ENCODE data around the gene TSPAN19.

TSPAN19 gene

GRCh38 chr12:85036234-85036707 is at the start of gene TSPAN19, which contains the start of gene LRRIQ1:
Gene TSPAN19, minus strand, starts transcription at chr12:85036277. Its CDS starts 6,331 bp downstream, at chr12:85029946.
Gene LRRIQ1, plus strand, starts transcription at chr12:85036351. Its CDS starts 1,826 bp downstream, at chr12:85038177.
- no peak within 1 kb of the TSS for H3K27ac ChIP-seq (ENCODE audit: low read length)
- no peaks in the 10 kb centered on the region for H3K36me3 ChIP-seq (ENCODE audit: insufficient read depth, low read depth, low read length)
- peak within 1 kb of the TSS; percentile 84 for H3K4me3 ChIP-seq (ENCODE audit: low read length)
- H3K4me1 ChIP-seq (ENCODE audit: insufficient read depth, low read length), result peaks cover 3% of the 10 kb centered on the region; the same call in 1 of the 2 replicates
- H3K9ac ChIP-seq (ENCODE audit: low read depth, low read length), result peak within 1 kb of the TSS; percentile 75; the same call in 1 of the 2 replicates
- H3K27me3 ChIP-seq (ENCODE audit: insufficient read depth, low read length), result no peaks in the 10 kb centered on the region; the same call in 1 of the 2 replicates
- no peaks in the 10 kb centered on the region for H3K9me3 ChIP-seq (ENCODE audit: insufficient read depth, low read depth, low read length)

- no peak overlapping the region for H3K27ac ChIP-seq (ENCODE audit: low read length)
- H3K4me1 ChIP-seq (ENCODE audit: insufficient read depth, low read length), result no peaks in the 10 kb centered on the region; the same call in 1 of the 2 replicates
- H3K4me3 ChIP-seq (ENCODE audit: low read length), result no peak overlapping the region
- H3K9ac ChIP-seq (ENCODE audit: low read depth, low read length), result no peak overlapping the region
- no peaks in the 10 kb centered on the region for H3K27me3 ChIP-seq (ENCODE audit: insufficient read depth, low read length)
- H3K36me3 ChIP-seq (ENCODE audit: insufficient read depth, low read depth, low read length), result no peaks in the 10 kb centered on the region
- H3K9me3 ChIP-seq (ENCODE audit: insufficient read depth, low read depth, low read length), result no peaks in the 10 kb centered on the region
These were observed 49.0 kb upstream of the TSPAN19 start for GRCh38 chr12:85085066-85085465.

- no peak overlapping the region for H3K9ac ChIP-seq (ENCODE audit: low read depth, low read length)
- no peaks in the 10 kb centered on the region for H3K9me3 ChIP-seq (ENCODE audit: insufficient read depth, low read depth, low read length)
- no peak overlapping the region for H3K27ac ChIP-seq (ENCODE audit: low read length)
- H3K36me3 ChIP-seq (ENCODE audit: insufficient read depth, low read depth, low read length), result no peaks in the 10 kb centered on the region
- no peak overlapping the region for H3K4me3 ChIP-seq (ENCODE audit: low read length)
- H3K27me3 ChIP-seq (ENCODE audit: insufficient read depth, low read length), result no peaks in the 10 kb centered on the region
- no peaks in the 10 kb centered on the region for H3K4me1 ChIP-seq (ENCODE audit: insufficient read depth, low read length)
These were observed 40.8 kb upstream of the TSPAN19 start for GRCh38 chr12:85076688-85077430.

- H3K36me3 ChIP-seq (ENCODE audit: insufficient read depth, low read depth, low read length), result no peaks in the 10 kb centered on the region
- H3K27ac ChIP-seq (ENCODE audit: low read length), result no peak overlapping the region
- no peak overlapping the region for H3K4me3 ChIP-seq (ENCODE audit: low read length)
- no peaks in the 10 kb centered on the region for H3K4me1 ChIP-seq (ENCODE audit: insufficient read depth, low read length)
- H3K9ac ChIP-seq (ENCODE audit: low read depth, low read length), result no peak overlapping the region
- no peaks in the 10 kb centered on the region for H3K9me3 ChIP-seq (ENCODE audit: insufficient read depth, low read depth, low read length)
- H3K27me3 ChIP-seq (ENCODE audit: insufficient read depth, low read length), result no peaks in the 10 kb centered on the region
These were observed 36.7 kb upstream of the TSPAN19 start for GRCh38 chr12:85072826-85073225.

GRCh38 chr12:85065837-85066482 is 29.9 kb upstream of the TSPAN19 start:
- Histone ChIP-seq H3K36me3 (ENCODE audit: insufficient read depth, low read depth, low read length) (no peaks in the 10 kb centered on the region), H3K27me3 (ENCODE audit: insufficient read depth, low read length) (no peaks in the 10 kb centered on the region), H3K4me1 (ENCODE audit: insufficient read depth, low read length) (no peaks in the 10 kb centered on the region), H3K9ac (ENCODE audit: low read depth, low read length) (no peak overlapping the region), H3K9me3 (ENCODE audit: insufficient read depth, low read depth, low read length) (no peaks in the 10 kb centered on the region), H3K27ac (ENCODE audit: low read length) (no peak overlapping the region), H3K4me3 (ENCODE audit: low read length) (no peak overlapping the region)

- Histone ChIP-seq H3K9ac (ENCODE audit: low read depth, low read length) (no peak overlapping the region), H3K27ac (ENCODE audit: low read length) (no peak overlapping the region), H3K36me3 (ENCODE audit: insufficient read depth, low read depth, low read length) (no peaks in the 10 kb centered on the region), H3K9me3 (ENCODE audit: insufficient read depth, low read depth, low read length) (no peaks in the 10 kb centered on the region), H3K4me1 (ENCODE audit: insufficient read depth, low read length) (no peaks in the 10 kb centered on the region), H3K27me3 (ENCODE audit: insufficient read depth, low read length) (no peaks in the 10 kb centered on the region), H3K4me3 (ENCODE audit: low read length) (no peak overlapping the region)
These were observed 24.8 kb upstream of the TSPAN19 start for GRCh38 chr12:85060916-85061315.

- Histone ChIP-seq H3K9ac (ENCODE audit: low read depth, low read length) (no peak overlapping the region), H3K36me3 (ENCODE audit: insufficient read depth, low read depth, low read length) (no peaks in the 10 kb centered on the region), H3K9me3 (ENCODE audit: insufficient read depth, low read depth, low read length) (no peaks in the 10 kb centered on the region), H3K27ac (ENCODE audit: low read length) (no peak overlapping the region), H3K4me3 (ENCODE audit: low read length) (no peak overlapping the region), H3K4me1 (ENCODE audit: insufficient read depth, low read length) (no peaks in the 10 kb centered on the region), H3K27me3 (ENCODE audit: insufficient read depth, low read length) (no peaks in the 10 kb centered on the region)
These were observed 23.5 kb upstream of the TSPAN19 start for GRCh38 chr12:85059594-85059993.

- Histone ChIP-seq H3K4me3 (ENCODE audit: low read length) (no peak overlapping the region), H3K9me3 (ENCODE audit: insufficient read depth, low read depth, low read length) (no peaks in the 10 kb centered on the region), H3K9ac (ENCODE audit: low read depth, low read length) (no peak overlapping the region), H3K27ac (ENCODE audit: low read length) (no peak overlapping the region), H3K4me1 (ENCODE audit: insufficient read depth, low read length) (no peaks in the 10 kb centered on the region), H3K27me3 (ENCODE audit: insufficient read depth, low read length) (no peaks in the 10 kb centered on the region), H3K36me3 (ENCODE audit: insufficient read depth, low read depth, low read length) (no peaks in the 10 kb centered on the region)
These were observed 22.3 kb upstream of the TSPAN19 start for GRCh38 chr12:85058339-85058738.

- no peaks in the 10 kb centered on the region for H3K27me3 ChIP-seq (ENCODE audit: insufficient read depth, low read length)
- H3K9me3 ChIP-seq (ENCODE audit: insufficient read depth, low read depth, low read length), result no peaks in the 10 kb centered on the region
- no peaks in the 10 kb centered on the region for H3K36me3 ChIP-seq (ENCODE audit: insufficient read depth, low read depth, low read length)
- no peak overlapping the region for H3K9ac ChIP-seq (ENCODE audit: low read depth, low read length)
- H3K27ac ChIP-seq (ENCODE audit: low read length), result no peak overlapping the region
- H3K4me3 ChIP-seq (ENCODE audit: low read length), result no peak overlapping the region
- no peaks in the 10 kb centered on the region for H3K4me1 ChIP-seq (ENCODE audit: insufficient read depth, low read length)
These were observed 21.4 kb upstream of the TSPAN19 start for GRCh38 chr12:85057370-85057963.

GRCh38 chr12:85043829-85044228 is 7.8 kb upstream of the TSPAN19 start:
- H3K4me1 ChIP-seq (ENCODE audit: insufficient read depth, low read length), result no peaks in the 10 kb centered on the region
- H3K27me3 ChIP-seq (ENCODE audit: insufficient read depth, low read length), result no peaks in the 10 kb centered on the region
- H3K36me3 ChIP-seq (ENCODE audit: insufficient read depth, low read depth, low read length), result no peaks in the 10 kb centered on the region
- H3K9me3 ChIP-seq (ENCODE audit: insufficient read depth, low read depth, low read length), result no peaks in the 10 kb centered on the region
- no peak overlapping the region for H3K9ac ChIP-seq (ENCODE audit: low read depth, low read length)
- H3K27ac ChIP-seq (ENCODE audit: low read length), result no peak overlapping the region
- H3K4me3 ChIP-seq (ENCODE audit: low read length), result no peak overlapping the region

- Histone ChIP-seq H3K36me3 (ENCODE audit: insufficient read depth, low read depth, low read length) (no peaks in the 10 kb centered on the region), H3K9me3 (ENCODE audit: insufficient read depth, low read depth, low read length) (no peaks in the 10 kb centered on the region), H3K27me3 (ENCODE audit: insufficient read depth, low read length) (no peaks in the 10 kb centered on the region), H3K27ac (ENCODE audit: low read length) (no peak overlapping the region), H3K4me1 (ENCODE audit: insufficient read depth, low read length) (peaks cover 3% of the 10 kb centered on the region; the same call in 1 of the 2 replicates), H3K9ac (ENCODE audit: low read depth, low read length) (no peak overlapping the region), H3K4me3 (ENCODE audit: low read length) (no peak overlapping the region)
These were observed 5.3 kb upstream of the TSPAN19 start for GRCh38 chr12:85041395-85041794.

Data from iPS-20b (cell line).